NCI-H2196 (cell line): ENCODE measurements around the gene OR10AD1.

Experiments
- DNase-seq: peaks from one replicate; lab custom pipeline; 2025; ENCODE audit not compliant: unreplicated experiment; lab: John Stamatoyannopoulos, UW

Gene OR10AD1

DNA sequence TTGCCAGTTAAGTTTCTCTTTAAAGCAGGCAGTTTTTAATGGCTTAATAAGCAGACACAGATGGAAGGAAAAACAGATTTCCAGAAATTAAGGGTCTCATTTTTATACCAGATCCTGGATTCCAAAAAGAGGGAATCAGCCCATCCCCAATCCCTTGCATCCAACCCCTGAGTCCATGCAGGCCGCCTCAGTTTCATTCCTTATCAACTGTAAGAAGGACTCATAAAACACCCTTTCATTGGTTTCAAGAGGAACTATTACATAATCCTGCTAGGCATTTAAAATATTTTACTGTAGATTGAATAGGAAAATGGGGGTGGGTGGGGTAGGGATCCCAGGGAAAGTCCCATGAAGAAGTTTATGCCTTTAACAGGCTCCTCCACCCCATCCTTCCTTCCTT lies 10.2 kb downstream of the OR10AD1 start:
- DNase-seq: no peak

DNA sequence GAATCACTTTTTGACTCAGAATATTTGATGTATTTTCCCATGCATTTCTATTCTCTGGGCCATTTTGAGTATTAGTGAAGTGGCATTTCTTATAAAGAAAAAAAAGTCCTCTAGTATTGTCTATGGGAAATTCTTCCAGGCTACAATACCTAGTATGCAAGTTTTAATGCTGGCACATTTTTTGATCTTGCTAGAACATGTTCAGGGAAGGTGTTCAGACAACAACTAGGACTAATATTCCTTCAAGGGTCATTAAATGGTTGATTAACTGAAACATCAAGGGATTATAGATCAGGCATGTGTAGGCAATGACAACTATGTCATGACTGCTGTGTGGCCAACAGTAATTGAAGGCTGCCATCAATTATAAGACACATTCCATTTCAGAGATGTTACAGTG lies 12.0 kb downstream of the OR10AD1 start:
- DNase-seq: no peak

DNA sequence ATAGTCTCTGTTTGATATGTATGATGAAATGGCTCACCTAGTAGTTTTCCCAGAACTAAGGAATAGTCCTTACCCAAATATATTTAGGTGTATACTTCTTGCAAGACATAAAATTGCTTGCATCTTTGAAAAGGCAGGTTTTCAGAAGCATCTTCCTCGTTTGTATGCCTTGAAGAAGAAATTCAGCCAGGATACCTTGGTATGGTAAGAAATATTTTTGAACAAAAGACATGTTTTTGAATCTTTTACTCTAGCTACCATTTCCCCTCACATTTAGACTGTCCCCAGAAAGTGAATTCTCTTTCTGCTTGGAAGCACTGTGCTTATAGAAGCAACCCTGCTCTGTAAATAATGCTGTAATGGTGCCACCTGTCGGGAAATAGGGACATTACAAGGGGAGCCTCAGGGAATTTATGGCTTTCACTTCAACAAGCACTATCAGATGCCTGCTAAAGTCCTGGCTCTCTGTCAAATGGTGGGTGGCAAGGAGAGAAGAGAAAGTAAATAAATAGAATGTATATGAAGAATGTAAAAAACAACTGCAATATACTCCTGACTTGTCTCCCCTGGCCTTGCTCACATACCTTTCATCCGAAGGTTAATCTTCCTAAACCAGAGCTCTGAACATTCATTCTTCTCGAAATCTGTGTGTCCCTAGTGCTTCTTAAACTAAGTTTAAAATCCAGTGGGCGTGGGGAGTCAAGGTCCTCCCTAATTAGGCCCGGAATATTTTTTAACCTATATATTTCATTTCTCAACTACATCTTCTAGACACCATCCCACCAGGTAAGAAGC lies 13.6 kb downstream of the OR10AD1 start:
- peak; percentile 65 for DNase-seq

DNA sequence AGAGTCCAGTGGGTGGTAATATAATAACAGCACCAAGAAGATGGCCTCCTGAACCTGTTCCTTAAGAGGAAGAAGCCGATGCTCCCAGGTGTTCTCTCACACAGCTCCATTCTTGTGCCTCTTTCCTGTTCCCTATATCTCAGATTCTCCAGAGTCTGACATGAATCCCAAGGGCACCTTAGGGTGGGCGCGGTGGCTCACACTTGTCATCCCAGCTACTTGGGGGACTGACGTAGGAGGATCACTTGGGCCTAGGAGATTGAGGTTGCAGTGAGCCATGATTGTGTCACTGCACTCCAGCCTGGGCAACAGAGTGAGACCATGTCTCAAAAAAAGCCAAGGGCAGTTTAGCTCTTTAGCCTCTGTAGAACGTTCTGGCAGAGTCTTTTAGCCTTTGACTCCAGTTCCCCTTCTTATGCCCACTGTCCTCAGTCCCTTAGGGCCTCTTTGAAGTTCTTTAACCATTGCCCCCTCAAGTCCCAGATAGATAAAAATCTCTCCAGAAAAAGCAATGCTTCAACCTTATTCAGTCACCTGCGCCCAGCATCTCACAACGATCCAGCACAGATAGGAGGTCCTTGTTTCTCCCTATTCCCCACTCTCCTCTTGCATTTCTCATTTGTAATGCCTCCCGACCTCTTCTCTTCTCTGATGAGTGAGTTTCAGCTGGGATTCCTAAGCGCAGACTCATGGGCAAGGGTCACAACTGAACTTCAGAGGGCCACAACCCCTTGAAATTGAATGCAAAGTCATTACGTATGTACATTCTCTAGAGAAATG lies 15.0 kb downstream of the OR10AD1 start:
- no peak for DNase-seq

DNA sequence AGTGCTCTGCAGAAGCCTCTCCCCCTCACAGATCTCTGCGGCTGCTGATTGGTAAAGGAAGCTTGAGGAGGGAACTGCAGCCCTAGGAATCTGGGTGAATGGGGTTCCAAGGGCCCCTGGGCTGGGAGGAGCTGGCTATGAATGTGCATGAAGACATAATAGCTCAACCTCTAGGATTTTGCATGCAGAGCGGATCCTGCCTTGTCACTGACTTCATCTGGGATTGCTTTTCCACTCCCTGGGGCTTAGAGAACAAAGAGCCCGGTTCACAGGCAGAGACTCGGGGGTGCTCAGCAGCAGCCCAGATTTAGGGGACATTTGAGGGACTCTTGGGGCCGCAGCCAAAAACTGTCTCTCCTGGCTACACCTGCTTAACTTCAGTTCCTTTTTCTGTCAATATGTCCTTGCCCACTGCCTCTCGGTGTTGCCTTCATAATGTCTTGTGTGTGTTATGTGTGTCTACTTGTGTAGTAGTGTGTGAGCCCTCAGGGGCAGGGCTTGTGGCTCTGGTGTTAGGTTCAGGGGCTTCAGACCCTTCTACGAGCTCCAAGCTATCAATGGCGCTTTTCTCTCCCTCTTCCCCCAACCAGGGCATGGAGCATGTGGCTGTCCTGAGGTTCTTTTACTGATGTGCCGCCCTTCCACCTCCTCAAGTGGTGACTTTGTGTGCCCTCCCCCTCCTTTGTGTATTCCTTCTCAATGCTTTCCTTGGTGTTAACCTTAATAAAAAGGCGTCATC lies 17.7 kb downstream of the OR10AD1 start:
- DNase-seq: no peak

DNA sequence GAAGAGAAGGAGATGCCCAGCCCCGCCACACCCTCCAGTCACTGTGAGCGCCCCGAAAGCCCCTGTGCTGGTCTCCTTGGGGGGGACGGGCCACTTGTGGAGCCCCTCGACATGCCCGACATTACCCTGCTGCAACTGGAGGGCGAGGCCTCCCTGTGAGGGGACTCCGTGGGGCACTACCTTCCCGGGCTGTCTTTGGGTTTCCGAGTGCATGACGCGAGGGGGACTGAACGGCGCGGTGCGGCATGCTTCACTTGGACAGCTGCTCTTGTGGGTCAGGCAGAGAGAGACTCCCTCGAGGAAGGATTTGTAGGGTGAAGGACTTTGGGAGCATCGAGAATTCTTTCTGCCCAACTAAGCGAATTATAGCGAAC lies 18.6 kb downstream of the OR10AD1 start:
- no peak for DNase-seq

DNA sequence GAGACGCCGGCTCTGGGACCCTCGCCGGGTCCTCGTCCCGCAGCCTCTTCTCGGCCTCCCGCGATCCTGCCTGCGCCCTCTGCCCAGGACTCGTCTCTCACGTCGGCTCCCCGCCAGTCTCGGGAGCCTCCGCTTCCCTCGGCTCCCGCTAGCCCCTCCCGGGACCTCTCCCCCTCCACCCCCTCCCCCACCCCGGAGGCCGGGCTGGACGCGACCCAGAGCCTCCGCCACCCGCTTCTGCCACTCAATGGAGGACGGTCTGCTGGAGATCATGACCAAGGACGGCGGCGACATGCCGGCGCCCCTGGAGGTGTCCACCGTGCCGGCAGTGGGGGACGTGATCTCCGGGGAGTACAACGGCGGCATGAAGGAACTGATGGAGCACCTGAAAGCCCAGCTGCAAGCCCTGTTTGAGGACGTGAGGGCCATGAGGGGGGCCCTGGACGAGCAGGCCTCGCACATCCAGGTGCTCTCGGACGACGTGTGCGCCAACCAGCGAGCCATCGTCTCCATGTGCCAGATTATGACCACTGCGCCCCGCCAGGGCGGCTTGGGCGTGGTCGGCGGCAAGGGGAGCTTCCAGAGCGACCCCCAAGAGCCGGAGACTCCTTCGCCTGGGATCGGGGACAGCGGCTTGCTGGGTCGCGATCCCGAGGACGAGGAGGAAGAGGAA lies 19.1 kb downstream of the OR10AD1 start:
- no peak for DNase-seq

DNA sequence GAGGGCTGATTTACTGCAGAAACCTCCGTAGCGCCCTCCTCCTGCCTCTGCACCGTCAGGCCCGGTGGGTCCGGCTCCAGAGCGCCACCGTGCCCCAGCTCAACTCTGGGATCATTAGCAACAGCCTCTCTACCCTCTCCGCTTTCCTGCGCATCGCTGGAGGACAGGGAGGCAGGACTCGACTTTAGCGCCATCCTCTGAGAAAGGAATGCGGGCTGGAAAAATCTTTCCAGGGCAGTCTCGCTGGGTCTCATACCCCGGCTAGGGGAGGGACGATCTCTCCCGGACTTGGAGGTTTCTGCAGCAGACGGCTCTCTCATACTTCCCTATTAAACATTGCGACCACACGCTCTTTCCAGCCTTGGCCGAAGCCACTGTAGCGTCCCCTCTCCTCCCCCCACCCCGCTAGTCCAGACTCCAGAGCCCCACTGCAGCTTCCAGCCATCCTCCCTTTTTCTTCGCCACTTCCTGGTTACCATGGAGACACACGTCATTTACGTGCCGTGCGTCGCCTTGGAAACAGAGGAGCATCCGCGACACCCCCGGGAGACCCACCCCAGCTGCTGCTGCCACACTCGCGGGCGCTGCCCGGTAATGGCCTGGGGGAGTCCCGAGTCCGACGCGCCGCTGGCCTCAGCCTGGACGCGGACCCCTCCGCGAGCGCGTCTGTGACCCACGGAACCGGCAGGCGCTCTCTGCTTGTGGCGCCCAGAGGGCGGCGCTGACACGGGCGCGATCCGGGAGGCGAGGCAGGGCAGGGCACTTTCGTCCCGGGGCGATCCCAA lies 19.8 kb downstream of the OR10AD1 start, which contains the start of gene CCDC184:
TSS of gene CCDC184 (plus strand) at position 554 of the 785 bp plus-strand sequence. CDS start 479 bp downstream, outside the sequence.
- peak; percentile 83 for DNase-seq

DNA sequence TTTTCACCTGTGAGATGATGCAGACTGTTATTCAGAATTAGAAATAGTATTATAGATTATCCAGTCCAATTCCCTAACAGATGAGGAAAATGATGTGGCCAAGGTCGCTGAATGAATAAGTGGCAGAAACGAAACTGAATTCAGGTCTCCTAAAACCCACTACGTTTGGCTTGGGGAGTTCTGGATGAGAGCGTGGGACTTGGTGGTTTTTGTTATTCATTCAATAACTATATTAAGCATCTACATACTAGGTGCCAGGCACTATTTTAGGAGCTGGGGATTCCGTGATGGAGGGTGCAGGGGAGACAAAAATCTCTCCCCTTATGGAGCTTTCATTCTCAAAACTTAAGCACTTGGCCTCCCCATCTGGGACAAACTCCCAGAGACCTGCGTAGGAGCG lies 20.5 kb downstream of the OR10AD1 start:
- DNase-seq: no peak

DNA sequence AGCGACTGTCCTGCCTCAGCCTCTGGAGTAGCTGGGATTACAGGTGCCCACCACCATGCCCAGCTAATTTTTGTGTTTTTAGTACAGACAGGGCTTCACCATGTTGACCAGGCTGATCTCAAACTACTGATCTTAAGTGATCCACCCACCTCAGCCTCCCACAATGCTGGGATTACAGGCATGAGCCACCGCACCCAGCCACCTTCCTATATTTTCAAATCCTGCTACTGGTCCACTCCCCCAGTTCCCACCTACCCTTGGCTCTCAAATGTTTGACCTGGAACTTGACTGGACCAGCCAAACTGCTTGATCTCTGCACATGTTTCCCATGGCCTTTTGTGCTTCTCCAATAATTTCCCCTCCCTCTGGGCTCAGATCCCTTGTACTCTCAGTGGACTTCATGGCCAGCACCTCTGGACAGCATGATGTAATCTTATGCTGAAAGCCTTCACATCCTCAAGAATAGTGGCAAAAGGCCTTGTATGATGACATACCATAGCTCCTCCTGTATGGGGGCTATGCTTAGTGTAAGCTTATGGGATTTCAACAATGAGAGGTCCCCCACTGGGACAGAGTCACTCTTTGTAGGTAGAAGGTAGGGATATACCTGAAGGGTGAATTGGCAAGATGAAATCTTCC lies 22.1 kb downstream of the OR10AD1 start:
- DNase-seq: no peak

DNA sequence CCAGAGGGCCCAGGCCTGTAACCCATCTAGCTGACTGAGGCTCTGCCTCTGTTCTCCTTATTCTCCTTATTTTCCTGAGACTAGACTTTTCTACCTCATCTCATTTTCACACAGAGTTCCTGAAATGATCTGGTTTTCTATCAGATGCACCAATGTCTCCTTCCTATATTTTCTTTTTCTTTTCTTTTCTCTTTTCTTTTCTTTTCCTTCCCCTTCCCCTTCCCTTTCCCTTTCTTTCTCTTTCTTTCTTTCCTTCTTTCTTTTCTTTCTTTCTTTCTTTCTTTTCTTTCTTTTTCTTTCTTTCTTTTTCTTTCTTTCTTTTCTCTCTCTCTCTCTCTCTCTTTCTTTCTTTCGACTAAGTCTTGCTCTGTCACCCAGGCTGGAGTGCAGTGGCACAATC lies 22.7 kb downstream of the OR10AD1 start:
- DNase-seq: no peak

DNA sequence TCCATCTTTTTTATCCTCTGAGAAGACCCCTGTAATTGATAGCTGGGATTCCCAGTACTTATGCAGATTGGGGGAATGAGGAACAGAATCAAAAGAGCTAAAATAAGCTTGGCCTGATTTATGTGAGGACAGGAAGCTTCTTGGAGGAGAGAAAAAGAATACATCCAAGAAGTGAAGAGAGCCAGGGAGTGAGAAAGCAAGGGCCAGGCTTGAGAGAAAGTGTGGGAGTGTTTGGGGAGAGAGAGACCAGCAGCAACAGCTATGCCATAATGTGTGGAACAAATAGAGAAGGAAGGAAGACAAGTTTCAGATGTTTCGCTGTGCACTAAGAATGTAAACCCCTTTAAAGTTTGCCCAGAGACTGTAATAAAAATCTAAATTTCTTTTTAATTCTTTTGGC lies 23.6 kb downstream of the OR10AD1 start:
- no peak for DNase-seq

DNA sequence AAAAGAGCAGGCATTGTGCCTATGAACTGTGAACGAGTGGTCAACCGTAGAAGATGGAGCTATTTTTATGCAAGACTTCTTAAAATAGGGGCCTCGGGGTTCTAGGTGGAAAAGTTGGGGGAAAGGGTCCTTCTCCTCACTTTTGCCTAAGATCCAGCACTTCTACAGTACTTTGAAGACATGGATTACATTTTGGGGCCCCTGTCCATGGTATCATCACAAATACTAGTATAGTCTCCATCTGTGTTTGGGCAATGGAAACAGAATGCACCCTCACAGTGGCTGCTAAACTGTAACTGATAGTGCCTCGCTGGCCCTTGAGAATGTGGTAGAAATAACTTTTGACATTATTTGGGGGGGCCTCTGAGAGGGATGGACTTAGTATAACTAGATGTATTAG lies 25.1 kb downstream of the OR10AD1 start:
- no peak for DNase-seq

DNA sequence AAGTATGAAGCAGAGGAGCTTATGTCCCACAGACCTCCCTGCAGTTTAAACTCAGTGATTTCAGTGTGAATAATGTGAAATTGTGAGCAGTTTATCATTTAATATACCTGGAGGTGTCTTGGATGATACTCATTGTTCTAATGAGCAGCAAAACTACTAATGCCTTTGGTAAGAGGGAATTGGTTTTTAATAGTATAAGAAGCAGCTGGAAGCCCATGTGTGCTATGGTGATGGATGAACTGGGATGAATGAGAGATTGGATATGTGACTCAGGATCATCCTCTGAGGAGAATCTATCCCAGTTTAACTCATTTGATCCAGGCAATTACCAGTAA lies 26.7 kb downstream of the OR10AD1 start:
- DNase-seq: no peak

DNA sequence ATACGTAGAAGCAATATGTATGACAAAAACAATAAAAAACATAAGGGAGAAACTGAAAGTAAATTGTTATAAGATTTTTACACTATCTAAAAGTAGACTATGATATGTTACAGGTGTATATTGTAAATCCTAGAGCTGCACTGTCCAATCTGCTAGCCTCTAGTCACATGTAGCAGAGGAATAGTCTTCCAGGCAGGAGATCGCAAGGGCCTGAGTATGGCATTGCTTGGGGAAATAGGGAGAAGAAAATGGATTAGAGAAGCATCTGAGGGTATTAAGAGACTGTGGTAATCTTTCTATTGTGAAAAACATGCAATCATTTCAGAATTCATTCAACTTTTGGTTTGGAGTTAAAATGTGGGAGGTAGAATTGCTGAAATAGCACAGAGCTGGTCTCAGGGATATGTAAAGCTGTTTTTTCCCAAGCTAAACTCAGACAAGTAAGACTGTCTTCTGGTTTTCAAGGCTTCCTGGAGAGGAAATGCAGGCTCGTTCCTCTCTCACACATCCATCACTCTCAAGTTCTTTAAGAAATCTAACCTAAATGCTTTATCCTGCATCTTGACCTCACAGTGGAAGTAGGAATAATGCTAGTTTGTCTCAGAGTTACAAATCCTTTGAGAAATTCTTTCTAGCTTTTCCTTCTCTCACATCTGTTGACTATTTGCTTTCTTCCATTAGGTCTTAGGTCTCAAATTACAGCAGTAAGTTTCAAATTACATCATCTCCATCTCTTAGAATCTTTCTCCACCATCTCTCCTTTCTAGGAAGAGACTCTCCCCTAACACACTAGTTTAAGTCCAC lies 27.3 kb downstream of the OR10AD1 start:
- DNase-seq: no peak

DNA sequence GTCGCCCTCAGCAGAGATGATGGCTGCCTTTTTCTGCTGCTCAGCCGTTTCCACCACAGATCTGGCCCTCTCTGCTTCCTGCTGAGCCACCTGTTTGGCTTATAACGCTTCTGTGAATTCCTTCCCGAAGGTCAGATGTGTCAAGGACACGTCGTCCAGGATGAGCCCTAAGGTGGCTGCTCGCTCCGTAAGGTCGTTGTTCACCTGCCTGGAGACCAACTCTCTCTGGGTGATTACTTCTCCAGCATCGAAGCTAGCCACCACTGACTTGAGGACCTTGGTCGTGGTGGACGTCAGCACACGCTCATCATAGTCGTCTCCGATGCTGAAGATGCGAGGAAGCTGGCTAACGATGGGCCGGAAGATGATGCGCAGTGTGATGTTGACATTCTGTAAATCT lies 34.1 kb downstream of the OR10AD1 start:
- DNase-seq: no peak

DNA sequence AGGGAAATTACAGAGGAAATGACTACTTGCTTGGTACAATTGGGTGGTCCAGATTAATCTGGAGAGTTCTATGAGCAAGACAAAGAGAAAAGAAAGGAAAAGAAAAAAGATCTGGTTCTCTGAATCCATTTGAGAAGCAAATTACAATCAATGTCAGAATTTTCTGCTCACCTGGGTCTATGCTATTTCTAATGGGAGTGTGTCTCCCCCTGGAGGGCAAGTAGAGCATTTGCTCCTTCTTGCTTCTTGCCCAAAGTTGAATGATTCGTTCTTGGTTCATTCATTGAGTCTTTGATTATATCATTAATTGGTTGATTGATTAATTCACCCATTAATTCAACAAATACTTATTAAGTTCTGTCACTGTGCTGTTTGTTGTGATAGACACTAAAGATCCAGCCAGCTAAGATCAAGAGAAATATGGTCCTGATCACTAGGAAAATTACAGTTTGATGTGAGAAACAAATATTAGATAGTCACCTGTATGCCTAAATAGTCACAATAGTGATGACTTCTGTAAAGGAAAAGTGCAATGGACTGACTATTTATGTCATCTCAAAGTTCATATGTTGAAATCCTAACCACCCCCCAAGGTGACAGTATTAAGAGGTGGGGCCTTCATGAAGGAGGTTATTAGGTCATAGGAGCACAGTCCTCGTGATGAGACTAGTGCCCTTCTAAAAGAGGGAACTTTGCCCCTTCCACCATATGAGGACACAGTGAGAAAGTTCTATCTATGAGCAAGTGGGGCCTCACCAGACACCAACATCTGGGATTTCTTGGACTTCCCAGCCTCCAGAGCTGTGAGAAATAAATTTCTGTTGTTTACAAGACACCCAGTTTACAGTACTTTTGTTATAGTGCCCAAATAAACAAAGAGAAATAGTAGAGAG lies 37.8 kb downstream of the OR10AD1 start:
- DNase-seq: peak; percentile 46

DNA sequence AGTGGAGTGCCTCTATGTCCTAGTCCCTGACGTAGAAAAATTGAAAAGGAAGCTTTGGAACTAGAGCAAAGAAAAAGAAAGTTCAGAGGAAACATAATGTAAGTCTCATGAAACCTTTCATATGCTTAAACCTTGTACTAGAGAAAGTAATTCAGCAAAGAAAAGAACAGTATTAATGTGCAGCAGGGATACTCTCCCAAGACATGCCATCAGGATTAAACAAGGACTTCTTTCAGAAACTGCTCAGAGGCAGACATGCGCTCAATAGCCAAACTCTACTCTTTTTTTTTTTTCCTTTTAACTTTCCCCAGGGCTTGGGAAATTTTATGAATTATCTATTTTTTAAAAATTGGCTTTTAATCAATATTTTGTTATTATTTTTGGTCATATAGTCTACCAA lies 38.6 kb downstream of the OR10AD1 start:
- DNase-seq: no peak
